Measurements from ENCODE around the gene WDR7.

Gene WDR7

DNA sequence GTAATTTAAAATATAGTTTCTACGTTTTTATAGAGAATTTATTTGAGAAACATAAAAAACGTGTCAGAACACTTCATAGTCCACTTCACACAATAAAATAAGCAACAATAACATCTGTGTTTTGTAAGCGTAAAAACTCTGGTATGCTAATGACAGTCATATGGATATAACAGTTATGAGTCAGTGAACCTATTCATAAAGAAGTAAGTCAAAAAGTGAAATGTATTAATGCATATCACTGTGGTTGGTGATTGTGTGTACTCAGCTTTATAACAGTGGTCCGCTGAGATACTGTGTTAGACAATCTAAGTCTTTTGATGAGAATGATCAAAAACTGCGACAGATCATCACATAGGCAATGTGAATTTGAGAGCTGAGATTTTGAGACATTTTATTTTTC is 153.2 kb downstream of the WDR7 start:
- DNase-seq (ENCODE audit: low spot score): no peak

DNA sequence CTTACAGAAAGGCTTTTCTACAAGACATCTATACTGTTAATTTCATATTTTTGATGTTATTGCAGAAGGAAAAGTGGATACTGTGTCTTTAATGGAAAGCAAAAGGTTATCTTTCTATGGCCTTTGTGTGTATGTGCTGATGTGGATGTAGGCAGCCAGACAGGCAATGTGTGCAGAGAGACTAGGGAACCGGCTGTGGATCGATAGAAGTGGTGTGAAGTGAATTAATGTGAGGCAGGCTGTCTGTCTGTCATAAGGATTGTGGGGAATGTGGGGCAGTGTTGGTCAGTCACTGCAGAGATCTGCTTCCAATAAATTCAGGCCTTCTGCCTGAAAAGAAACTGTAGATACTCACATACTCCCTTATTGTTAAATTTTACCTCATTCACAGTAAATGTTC is 156.7 kb downstream of the WDR7 start:
- DNase-seq (ENCODE audit: low spot score): no peak

DNA sequence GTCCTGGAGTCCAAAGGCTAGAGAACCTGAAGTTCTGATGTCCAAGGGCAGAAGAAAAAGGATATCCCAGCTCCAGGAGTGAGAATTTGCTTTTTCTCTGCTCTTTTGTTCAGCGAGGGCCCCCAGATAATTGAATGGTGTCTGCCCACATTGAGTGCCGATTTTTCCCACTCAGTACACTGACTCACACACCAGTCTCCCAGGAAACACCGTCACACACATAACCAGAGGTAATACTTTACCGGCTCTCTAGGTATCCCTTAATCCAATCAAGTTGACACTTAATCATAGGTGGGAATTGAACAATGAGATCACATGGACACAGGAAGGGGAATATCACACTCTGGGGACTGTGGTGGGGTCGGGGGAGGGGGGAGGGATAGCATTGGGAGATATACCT is 161.5 kb downstream of the WDR7 start:
- no peak for DNase-seq (ENCODE audit: low spot score)

DNA sequence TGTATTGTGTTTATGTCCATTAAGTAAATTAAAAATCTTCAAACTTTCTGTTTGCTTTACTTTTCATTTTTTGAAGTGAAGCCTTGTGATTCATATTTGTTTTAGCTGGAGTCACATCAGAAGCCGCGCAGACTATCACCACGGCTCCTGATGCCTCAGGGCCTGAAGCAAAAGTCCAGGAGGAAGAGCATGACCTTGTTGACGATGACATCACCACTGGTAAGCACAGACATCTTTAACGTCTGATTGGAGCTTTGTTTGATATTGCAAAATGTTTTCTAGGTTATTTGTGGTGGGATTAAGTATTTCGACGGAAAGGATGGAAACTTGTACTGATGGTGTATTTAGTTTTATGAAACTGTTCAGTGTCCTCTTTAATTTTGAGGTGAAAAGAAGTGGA is 164.8 kb downstream of the WDR7 start:
- DNase-seq (ENCODE audit: low spot score): no peak

DNA sequence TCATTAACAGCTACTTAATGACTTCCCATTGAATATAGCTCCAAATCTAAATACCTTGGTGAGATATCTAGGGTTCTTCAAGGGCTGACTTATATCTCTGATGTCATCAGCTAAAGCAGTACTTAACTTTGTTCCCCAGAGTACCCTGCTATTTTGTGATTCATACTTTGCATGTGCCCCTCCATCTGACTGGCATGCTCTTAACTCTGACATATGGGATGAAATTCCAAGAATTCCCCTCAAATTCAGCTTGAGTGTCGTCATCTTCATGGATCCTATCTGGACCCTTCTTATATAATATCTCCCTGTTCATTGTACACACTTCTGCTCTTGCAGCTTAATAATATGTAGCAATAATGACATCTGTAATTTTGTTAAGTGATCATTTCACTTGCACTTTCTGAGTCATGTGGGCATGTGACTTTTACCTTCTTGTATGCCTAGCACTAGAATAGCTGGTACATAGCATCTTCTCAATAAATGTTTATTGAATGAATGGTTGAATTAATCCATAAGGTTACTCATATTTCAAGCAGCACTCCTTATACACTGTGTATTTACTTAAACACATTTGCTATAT is 172.9 kb downstream of the WDR7 start:
- no peak for DNase-seq (ENCODE audit: low spot score)

DNA sequence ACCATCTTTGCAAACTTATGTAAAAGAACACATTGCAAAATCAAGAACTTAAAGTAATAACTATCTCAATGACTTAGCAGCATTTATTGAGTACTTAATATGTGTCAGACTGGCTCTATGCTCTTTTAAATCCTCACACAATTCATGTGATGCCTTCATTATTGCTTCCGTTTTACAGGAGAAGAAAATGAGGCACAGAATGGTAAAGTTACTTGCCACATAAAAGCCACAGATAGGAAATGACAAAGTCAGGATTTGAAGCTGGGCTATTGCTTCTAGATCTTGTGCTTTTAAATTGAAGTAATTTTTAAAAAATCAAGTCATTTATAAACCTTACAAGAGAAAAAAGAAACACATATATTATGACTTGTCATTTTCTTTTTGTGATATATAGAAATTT is 174.2 kb downstream of the WDR7 start:
- no peak for DNase-seq (ENCODE audit: low spot score)

DNA sequence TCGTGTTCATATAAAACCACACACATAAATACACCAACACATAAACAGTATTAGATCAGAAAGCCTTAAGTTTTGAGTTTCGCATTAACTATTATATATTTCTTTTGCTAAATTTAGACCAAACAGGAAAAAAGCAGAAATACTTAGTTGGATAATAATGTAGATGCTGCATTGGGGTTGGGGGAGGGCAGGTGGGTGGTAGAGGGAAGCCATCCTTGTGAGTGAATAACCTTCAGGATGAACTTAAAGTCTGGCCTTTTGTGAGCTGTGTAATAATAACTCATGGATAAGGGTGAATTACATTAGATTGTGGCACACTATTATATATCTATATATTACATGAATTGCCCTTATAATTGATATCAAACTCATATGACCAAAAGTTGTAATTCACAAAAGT is 174.7 kb downstream of the WDR7 start:
- DNase-seq (ENCODE audit: low spot score): no peak

DNA sequence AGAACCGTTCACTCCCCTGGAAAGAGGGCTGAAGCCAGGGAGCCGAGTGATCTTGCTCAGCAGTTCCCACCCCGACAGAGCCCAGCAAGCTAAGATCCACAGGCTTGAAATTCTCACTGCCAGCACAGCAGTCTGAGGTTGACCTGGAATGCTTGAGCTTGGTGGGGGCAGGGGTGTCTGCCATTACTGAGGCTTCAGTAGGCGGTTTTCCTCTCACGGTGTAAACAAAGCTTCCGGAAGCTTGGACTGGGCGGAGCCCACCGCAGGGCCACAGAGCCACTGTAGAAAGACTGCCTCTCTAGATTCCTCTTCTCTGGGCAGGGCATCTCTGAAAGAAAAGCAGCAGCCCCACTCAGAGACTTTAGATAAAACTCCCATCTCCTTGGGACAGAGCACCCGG is 180.8 kb downstream of the WDR7 start:
- DNase-seq (ENCODE audit: low spot score): no peak

DNA sequence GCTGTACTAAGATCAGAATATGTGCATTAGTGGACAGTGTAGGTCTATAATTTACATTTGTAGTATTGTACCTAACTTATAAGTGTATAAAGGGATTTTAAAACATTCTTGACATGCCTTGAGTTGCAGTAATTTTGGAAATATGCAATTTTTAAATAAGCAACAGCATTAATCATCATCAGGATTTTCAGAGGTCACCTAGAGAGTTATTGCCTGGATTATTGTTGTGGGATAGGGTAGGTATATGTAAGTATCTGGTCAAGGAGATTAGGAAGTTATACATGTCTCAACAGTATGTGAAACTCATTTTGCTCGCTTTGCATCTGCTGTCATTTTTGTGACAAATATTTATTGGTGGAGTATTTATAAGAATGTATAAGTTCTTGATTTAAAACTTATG is 184.2 kb downstream of the WDR7 start:
- no peak for DNase-seq (ENCODE audit: low spot score)

DNA sequence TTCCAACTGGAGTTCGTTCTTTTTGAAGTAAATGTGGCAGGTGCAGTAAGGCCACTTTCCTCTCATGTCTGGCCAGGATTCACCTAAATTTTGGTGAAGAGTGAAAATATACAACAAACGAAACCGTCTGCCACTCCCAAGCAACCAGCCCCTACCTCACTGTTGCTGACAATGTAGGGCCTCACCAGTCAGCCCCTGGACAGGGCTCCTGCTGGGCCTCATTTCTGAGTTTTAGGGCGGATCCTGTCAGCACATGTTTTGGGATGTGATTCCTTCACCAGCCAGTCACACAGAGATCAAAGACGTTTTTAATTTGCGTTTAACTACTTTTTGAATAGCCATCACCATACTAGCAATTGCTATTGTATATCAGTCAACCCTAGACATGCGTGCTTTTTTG is 185.0 kb downstream of the WDR7 start:
- no peak for DNase-seq (ENCODE audit: low spot score)

DNA sequence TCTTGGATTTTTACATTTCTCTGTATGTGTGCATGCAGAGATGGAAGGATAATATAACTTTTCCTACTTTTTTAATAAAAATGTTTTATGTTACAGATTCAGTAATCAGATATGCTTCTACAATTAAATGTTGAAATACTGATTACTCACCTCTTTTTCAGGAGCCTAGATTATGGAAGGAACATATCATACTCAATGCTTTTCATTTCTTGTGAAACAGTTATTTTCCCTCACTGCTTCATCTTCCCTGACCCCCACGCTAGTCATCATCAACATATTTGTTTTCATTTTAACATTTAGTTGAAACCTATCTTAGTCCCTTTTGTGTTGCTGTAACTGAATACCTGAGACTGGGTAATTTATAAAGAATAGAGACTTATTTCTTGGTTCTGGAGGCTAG is 190.7 kb downstream of the WDR7 start:
- no peak for DNase-seq (ENCODE audit: low spot score)

DNA sequence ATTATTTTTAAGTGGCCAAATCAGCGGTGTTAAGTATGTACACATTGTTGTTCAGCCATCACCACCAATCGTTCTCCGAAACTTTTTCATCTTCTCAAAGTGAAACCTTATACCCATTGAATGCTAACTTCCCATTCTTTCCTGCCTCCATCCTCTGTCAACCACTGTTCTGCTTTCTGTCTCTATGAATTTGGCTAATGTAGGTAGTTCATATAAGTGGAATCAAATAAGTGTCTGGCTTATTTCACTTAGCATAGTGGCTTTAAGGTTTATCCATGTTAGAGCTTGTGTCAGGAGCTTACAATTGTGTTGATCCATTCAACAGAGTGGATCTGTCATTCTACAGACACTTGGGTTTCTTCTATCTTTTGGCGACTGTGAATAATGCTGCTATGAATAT is 192.1 kb downstream of the WDR7 start:
- DNase-seq (ENCODE audit: low spot score): no peak

DNA sequence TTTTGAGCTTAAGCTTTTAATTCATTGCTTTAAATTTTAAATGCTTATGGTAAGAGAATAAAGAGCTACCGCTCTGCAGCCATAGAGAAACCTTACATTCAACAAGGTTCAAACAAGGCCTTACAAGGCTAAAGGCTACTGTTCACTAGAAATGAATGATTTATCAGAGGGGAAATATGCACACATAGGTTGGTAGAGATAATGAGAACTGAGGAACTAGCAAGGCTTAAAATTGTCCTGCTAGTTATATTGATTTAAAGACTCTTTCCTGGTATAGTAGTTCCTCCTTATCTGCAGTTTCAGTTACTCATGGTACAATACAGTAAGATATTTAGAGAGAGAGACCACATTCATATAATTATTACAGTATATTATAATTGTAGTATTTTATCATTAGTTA is 193.4 kb downstream of the WDR7 start:
- no peak for DNase-seq (ENCODE audit: low spot score)

DNA sequence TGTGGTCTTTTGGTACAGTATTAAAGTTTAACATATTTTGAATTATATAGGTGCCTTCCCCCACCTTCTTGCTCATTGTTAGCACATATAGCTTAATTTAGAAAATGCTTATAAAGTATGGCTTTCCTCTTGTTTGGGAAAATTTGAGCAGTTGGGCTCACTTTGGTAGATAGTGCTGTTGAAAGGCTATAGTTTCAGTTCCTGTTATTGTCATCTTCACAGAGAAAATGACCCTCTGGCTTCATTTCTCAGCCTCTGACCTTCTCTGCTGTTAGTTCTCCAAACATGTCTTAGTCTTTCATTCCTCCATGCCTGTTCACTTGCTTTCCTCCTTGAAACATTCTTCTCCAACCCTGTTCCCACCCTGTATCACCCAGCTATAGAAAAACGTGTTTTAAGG is 200.6 kb downstream of the WDR7 start:
- no peak for DNase-seq (ENCODE audit: low spot score)

DNA sequence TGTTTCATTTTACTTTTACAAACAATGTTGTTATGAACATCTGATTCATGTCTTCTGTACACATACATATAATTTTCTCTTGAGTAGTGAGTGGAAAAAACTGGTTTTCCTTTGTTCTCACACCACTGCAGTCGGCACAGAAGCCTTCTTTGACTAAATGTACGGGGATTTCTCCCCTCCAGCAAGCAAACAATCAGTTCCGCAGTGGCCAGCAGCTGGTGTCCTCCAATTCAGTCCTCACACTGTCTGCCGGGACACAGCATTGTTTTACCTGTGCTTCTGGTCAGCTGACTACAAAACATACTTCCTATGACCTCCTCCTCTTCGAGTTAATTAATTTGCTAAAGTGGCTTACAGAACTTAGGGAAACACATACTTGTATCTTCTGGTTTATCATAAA is 202.8 kb downstream of the WDR7 start:
- DNase-seq (ENCODE audit: low spot score): no peak

DNA sequence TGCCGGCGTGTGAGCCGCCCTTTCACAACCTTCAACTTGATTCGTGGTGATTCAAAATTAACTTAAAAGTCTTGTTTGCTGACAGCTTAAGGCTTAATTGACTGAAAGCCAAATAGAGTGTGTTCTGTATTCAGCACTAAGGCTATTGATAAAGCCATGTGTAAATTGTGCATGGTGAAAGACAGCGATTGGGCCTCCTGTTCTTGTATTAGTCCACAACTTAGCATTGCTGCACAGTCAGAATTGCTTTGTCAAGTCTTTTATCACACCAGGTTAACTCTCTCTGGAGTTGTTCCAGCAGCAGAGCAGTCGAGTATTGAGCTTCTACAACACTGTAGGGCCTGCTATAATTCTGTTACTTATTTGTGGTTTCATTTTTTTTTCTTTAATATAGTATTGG is 210.1 kb downstream of the WDR7 start:
- DNase-seq (ENCODE audit: low spot score): no peak

DNA sequence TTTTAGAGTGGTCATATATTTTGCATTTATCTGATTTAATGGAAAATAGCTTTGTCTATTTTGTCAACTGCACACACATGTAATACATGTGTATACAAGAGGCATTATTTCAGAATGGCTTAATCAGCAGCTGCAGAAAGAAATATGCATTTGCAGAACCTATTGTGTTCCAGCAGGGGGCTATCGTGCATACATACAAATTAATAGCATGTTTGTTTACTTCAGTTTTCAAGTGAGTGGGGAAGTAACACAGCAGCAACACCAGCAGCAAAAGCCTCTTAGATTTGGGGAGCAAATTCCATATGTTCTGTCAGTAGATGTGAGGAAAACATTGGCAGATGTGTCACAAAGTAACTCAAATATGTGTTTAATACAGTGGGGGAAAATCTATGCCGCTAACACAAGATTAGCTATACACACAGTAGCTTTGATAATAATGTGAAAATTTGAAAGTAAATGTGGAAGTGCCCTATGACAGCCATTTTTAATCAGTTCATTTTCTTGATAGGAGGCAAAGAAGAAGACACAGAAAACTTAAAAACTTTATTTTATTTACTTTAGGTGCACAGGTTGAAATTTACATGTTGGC is 218.1 kb downstream of the WDR7 start:
- DNase-seq (ENCODE audit: low spot score): no peak

DNA sequence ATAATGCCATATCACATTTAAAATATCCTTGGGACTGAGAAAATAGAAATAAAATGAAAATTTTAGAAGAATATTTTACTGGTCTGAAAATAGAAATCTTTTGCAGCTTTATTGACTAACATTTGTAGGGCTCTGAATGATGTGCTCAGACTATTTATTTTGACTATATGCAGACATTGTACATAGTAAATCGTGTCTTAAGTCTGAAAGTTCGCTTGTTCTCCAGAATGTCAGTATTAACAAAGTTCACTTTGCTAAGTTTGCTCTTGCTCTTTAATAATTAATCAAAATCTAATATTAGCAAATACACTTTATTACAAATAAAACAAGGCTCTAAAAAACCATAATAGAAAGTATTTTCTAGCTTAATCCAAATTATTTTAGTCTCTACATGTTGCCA is 219.8 kb downstream of the WDR7 start:
- DNase-seq (ENCODE audit: low spot score): no peak

DNA sequence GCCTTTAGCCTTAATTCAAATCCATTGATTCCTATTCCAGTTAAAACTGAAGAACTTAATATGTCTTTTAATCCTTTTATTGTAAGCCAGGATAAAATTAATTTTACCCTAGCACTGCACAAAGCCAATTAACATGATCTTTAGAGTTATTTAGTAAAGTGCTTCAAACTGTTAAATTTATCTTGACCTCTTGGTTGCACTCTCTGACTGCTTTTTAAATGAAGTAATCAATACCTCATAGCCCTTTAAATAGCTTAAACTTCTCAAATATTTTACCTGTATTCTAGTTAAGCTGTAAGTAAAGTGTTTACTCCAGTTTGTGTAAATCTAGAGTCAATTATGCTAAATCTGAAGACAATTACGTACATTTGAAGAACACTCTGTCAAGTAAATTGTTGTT is 221.0 kb downstream of the WDR7 start:
- DNase-seq (ENCODE audit: low spot score): no peak

DNA sequence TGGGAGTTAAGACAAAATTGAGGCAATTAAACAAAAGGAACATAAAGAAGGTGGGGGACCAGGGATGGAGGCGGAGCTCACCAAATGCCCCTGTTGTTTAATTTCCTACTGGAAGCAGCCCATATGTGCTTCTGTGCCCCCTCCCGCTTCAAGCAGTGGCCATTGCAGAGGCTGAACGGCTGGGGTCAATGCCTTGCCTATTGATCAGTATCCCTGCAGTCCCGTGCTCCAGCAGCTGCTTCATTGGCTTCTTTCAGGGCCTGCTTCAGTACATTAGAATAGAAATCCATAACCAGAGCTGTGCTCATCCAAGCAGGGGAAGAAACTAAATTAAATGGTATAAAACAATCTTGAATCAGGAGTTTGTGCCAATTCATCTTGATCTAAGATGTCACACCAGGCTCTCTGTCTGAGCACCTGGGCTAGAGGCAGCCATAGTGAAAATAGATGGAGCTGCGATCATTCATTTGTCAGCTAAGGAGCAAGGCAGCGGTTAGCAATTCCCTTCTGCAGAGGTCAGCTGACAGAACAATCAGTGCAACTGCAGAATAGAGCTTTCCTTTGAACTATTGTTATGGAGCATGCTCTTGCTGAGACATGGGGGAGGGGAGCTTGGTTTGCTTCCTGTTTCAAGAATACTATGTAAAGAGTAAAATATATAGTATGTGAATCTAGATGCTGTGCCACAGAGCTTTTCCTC is 222.4 kb downstream of the WDR7 start:
- DNase-seq (ENCODE audit: low spot score): no peak

DNA sequence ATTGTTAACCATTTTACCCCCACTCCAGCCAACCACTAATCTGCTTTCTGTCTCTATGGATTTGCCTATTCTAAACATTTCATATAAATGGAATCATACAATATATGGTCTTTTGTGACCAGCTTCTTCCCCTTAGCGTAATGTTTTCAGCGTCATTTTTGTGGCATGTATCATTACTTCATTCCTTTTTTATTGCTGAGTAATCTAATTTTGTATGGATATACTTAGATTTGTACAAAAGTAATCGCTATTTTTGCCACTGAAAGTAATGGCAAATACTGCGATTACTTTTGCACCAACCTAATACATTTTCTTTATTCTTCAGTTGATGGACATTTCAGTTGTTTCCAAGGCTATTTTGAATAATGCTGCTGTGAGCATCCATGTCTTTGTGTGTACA is 227.6 kb downstream of the WDR7 start:
- DNase-seq (ENCODE audit: low spot score): no peak

DNA sequence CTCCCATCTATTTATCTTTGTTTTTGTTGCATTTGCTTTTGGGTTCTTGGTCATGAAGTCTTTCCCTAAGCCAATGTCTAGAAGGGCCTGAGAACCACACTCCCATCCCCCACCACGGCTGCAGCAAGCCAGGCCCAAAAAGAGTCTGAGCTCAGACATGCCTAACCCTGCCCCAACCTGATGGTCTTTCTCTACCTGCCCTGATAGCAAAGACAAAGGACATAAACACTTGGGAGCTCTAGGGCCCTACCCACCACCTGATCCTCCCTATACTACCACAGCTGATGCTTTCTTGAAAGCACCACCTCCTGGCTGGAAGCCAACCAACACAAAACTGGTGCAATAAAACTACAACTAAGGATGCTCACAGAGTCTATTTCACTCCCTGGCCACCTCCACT is 233.4 kb downstream of the WDR7 start:
- DNase-seq (ENCODE audit: low spot score): no peak

DNA sequence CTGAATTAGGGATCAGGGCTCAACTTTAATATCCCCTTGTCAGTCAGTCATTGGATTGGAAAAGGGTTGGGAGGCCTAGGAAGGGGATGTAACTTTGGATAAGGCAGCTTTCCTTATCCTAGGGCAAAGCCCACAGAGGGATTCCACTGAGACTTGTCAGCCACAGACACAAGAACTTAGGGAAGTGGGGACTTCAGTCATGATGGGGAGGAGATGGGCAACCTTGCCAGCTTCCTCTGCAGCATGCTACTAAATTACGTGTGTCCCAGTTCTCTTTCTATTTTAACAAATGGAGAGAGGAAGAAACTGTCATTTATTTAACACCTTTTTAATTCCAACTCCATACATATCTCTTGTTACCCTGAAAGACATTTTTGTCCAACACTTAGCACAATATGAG is 237.8 kb downstream of the WDR7 start:
- DNase-seq (ENCODE audit: low spot score): no peak

DNA sequence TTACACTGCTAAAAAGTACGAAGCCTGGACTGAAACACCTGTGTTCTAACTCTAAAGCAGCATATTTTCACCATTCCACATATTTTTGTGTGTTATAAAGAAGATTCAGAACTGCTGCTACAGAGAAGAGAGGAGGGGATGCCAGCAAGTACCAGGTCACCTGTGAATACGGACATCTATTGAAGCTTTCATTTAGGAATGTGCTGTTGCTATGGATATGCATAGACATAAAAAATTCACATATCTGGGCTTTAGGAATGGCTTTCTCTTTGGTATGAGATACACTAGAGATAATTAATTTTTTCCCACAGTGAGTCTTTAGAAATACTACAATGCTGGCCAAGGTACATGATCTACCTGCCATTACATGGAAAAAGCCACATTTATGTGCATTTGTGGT is 238.5 kb downstream of the WDR7 start:
- DNase-seq (ENCODE audit: low spot score): no peak
